Glutamatergic neuron (in vitro differentiated cells): ENCODE results near the gene PRRT1B. TPM values are rescaled to one million over a fixed set of nuclear protein-coding genes. Genes with fewer than 3 reads are reported as not detected.

ENCODE experiments used
- DNase-seq: peaks from one replicate; pipeline ENCODE4 v3.0.0; 2022
- H3K27ac Mint-ChIP-seq: one replicate; pipeline ENCODE4 v1.8.0; 2020; ENCODE audit warnings: mild to moderate bottlenecking, mixed read lengths, inconsistent platforms; ENCODE audit not compliant: unreplicated experiment
- H3K27me3 Mint-ChIP-seq: one replicate; pipeline ENCODE4 v1.8.0; 2020; ENCODE audit warnings: mild to moderate bottlenecking, moderate library complexity, mixed read lengths, inconsistent platforms; ENCODE audit not compliant: unreplicated experiment
- H3K36me3 Mint-ChIP-seq: one replicate; pipeline ENCODE4 v1.8.0; 2020; ENCODE audit warnings: mild to moderate bottlenecking, mixed read lengths, inconsistent platforms; ENCODE audit not compliant: unreplicated experiment
- H3K4me1 Mint-ChIP-seq: one replicate; pipeline ENCODE4 v1.8.0; 2020; ENCODE audit warnings: mild to moderate bottlenecking, low read depth, mixed read lengths, inconsistent platforms; ENCODE audit not compliant: unreplicated experiment
- H3K4me3 Mint-ChIP-seq: one replicate; pipeline ENCODE4 v1.8.0; 2020; ENCODE audit warnings: mild to moderate bottlenecking, mixed read lengths, inconsistent platforms; ENCODE audit not compliant: unreplicated experiment
- H3K9me3 Mint-ChIP-seq: one replicate; pipeline ENCODE4 v1.8.0; 2020; ENCODE audit warnings: mild to moderate bottlenecking, moderate library complexity, mixed read lengths, inconsistent platforms; ENCODE audit not compliant: unreplicated experiment
- CTCF ChIP-seq: fragments of 200-600 bp; sonication (generic); IDR thresholded peaks from one replicate; pipeline ENCODE4 v1.5.0; 2021; ENCODE audit not compliant: partially characterized antibody, unreplicated experiment
- total RNA-seq: library from RNA; stranded (reverse); fragmentation: NEBNext Ultra II Directional; extraction: Animal tissue kit (Norgen Biotek cat#: 25700); gene quantifications from one replicate; pipeline ENCODE4 v1.2.1, GENCODE V29; 2021; ENCODE audit not compliant: unreplicated experiment

PRRT1B gene
- total RNA-seq, 1 donor from 2014 or later = not detected

GRCh38 chr9:131521203-131521602, 24.1 kb upstream of the PRRT1B start:
- peaks cover 2% of the 10 kb centered on the region for H3K9me3 Mint-ChIP-seq
- H3K4me3 Mint-ChIP-seq = no peak overlapping the region
- H3K27me3 Mint-ChIP-seq = peaks cover 1% of the 10 kb centered on the region
- no peak for TF ChIP-seq CTCF
- no peaks in the 10 kb centered on the region for H3K4me1 Mint-ChIP-seq
- no peak overlapping the region for H3K27ac Mint-ChIP-seq
- no peaks in the 10 kb centered on the region for H3K36me3 Mint-ChIP-seq
- DNase-seq = no peak

- no peaks in the 10 kb centered on the region for H3K36me3 Mint-ChIP-seq
- no peak for DNase-seq
- H3K27ac Mint-ChIP-seq = no peak overlapping the region
- no peak for TF ChIP-seq CTCF
- H3K4me1 Mint-ChIP-seq = no peaks in the 10 kb centered on the region
- H3K27me3 Mint-ChIP-seq = peaks cover 1% of the 10 kb centered on the region
- H3K4me3 Mint-ChIP-seq = no peak overlapping the region
- peaks cover 2% of the 10 kb centered on the region for H3K9me3 Mint-ChIP-seq
Observed at GRCh38 chr9:131521822-131522221, 23.5 kb upstream of the PRRT1B start.

GRCh38 chr9:131522257-131523085, 22.9 kb upstream of the PRRT1B start:
- DNase-seq = no peak
- Mint-ChIP-seq H3K27ac (no peak overlapping the region), H3K36me3 (no peaks in the 10 kb centered on the region), H3K4me3 (no peak overlapping the region), H3K9me3 (peaks cover 2% of the 10 kb centered on the region), H3K4me1 (no peaks in the 10 kb centered on the region), H3K27me3 (peaks cover 1% of the 10 kb centered on the region)
- no peak for TF ChIP-seq CTCF

GRCh38 chr9:131523086-131523388, 22.3 kb upstream of the PRRT1B start:
- Mint-ChIP-seq H3K36me3 (no peaks in the 10 kb centered on the region), H3K9me3 (peaks cover 2% of the 10 kb centered on the region), H3K4me1 (no peaks in the 10 kb centered on the region), H3K27ac (no peak overlapping the region), H3K27me3 (peaks cover 2% of the 10 kb centered on the region), H3K4me3 (no peak overlapping the region)
- no peak for TF ChIP-seq CTCF
- no peak for DNase-seq

- no peak for TF ChIP-seq CTCF
- no peaks in the 10 kb centered on the region for H3K36me3 Mint-ChIP-seq
- H3K4me1 Mint-ChIP-seq = no peaks in the 10 kb centered on the region
- H3K4me3 Mint-ChIP-seq = no peak overlapping the region
- H3K27ac Mint-ChIP-seq = no peak overlapping the region
- DNase-seq = no peak
- peaks cover 3% of the 10 kb centered on the region for H3K9me3 Mint-ChIP-seq
- H3K27me3 Mint-ChIP-seq = peaks cover 6% of the 10 kb centered on the region
Observed at GRCh38 chr9:131523451-131524435, 21.6 kb upstream of the PRRT1B start.
